HG03097 (cell line): ENCODE data around the gene SLC47A2.
"Not testable (repeated sequence)": the region's sequence is repeated elsewhere in the genome, so short reads cannot be mapped to it uniquely, and the experiment has no call there.

ENCODE experiments used
- ATAC-seq: cut with Tn5 transposase; IDR thresholded peaks from one replicate; pipeline ENCODE4 v1.9.1; 2021; ENCODE audit not compliant: unreplicated experiment, low FRiP score

Gene SLC47A2

DNA sequence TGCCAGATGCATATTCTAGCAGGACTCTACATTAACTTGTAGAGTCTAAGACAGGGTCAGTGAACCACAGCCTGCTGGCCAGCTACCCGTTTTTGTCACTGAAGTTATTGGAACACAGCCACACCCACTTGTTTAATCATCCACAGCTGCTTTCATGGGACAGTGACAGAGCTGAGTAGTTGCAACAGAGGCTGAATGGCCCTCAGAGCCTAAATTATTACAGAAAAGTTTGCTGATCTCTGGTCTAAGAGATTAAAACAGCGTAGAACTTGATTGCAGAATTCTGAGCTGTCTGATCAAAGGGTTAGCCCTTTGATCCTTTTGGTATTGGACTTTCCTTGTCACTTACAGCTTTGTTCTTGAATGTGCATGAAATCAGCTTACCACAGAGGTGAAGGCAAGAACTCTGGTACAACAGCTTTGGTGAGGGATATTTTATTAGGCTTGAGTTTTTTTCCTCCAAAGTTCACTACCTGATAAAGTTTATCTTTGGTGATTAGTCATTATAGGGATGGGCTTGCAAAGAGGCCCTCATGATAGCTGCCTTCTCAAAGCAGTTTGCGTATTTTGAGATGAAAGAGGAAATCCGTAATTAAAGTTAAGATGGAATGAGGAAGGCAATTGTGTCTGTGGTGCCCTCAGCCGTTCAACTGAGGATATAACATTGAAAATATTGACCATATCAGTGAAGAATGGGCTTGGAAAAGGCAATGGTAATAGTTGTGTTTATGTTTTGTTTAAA lies 44.2 kb downstream of the SLC47A2 start:
- no peak for ATAC-seq

DNA sequence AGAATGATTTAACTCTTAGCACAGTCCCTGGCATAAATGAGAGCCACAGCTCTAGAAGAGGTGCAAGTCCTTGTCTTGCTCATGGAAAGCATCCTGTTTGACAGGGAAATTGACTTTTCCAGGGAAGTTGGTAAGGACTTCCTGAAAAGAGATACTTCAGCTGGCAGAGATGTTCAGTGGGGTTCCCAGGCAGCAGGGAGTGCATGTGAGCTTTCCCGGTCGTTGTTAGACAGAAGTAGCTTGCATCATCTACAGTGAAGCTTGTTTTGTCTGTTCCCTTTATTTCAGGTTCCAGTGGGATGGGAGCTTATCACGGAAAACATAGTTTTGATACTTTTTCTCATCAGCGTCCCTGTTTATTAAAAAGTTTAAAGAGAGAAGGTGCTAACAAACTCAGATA lies 45.0 kb downstream of the SLC47A2 start:
- no peak for ATAC-seq

GRCh38 chr17:19670908-19671307 lies 45.5 kb downstream of the SLC47A2 start:
- ATAC-seq: no peak

DNA sequence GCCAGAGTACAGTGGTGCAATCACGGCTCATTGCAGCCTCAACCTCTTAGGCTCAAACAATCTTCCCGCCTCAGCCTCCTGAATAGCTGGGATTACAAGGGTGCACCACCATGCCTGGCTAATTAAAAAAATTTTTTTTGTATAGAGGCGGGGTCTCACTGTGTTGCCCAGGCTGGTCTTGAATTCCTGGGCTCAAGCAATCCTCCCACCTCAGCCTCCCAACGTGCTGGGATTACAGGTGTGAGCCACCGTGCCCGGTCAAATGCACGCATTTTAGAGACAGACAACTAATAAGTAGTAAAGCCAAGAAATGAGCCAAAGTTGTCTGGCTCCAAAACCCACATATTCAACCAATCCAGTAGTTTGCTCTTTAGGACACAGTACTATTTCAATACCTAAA lies 46.7 kb downstream of the SLC47A2 start:
- not testable (repeated sequence) for ATAC-seq

GRCh38 chr17:19664821-19665181 lies 51.6 kb downstream of the SLC47A2 start:
- no peak for ATAC-seq

GRCh38 chr17:19664136-19664820 lies 52.1 kb downstream of the SLC47A2 start:
- no peak for ATAC-seq

GRCh38 chr17:19663097-19663496 lies 53.3 kb downstream of the SLC47A2 start:
- no peak for ATAC-seq

DNA sequence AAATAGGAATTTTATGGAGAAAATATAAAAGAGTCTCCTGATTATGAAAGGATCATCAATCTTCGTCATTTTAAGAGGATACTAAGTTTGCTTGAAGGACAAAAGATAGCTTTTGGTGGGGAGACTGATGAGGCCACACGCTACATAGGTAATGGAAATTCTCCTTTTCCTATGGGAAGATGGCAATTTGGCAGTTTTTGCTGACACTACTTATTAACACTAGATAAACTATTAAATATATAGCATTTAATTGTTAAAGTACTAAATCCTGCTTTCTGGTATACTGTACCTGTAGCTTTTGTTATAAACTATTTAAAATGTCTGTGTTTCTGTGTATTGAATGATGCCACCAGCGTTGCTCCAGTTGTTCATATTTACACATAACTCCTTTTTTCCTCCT lies 55.3 kb downstream of the SLC47A2 start:
- no peak for ATAC-seq

- no peak for ATAC-seq
These were observed 56.0 kb downstream of the SLC47A2 start for GRCh38 chr17:19660219-19660870.

DNA sequence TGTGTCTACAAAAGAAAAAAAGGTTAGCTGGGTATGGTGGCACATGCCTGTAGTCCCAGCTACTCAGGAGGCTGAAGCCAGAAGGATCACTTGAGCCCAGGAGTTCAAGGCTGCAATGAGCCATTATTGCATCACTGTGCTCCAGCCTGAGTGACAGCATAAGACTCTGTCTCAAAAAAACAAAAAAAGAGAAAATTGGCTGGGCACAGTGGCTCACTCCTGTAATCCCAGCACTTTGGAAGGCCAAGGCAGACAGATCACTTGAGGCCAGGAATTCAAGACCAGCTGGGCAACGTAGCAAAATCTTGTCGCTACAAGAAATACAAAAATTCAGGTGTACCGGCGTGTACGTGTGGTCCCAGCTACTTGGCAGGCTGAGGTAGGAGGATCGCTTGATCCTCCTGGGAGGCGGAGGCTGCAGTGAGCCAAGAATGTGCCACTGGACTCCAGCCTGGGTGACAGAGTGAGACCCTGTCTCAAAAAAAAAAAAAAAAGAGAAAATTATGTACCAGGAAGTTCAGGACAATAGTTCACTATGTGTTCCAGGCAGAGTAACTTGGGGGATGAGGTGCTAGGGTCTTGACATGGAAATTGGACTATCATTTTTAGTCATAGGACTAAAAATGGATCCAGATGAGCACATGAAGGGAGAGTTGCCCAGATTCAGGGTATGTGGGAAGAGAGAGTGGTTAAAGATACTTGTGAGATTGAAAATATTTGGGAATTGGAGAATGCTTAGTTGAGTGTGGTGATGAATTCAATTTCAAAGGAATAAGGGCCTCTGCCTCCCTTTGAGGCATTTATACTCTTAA lies 56.8 kb downstream of the SLC47A2 start:
- ATAC-seq: no peak

- ATAC-seq: no peak
These were observed 59.4 kb downstream of the SLC47A2 start for GRCh38 chr17:19656851-19657581.

DNA sequence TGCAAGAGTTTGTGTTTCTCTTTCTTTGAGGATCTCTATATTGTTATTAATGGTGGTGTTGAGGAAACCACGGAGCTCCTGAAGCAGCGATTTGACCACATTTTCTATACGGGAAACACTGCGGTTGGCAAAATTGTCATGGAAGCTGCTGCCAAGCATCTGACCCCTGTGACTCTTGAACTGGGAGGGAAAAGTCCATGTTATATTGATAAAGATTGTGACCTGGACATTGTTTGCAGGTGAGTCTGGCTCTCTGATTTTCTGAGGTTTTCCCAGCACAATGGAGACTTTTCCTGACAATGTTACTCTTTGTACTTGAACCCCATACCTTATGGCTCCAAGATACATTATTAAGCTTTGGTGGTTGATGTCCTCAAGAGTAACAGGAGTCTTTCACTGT lies 60.0 kb downstream of the SLC47A2 start:
- ATAC-seq: no peak

DNA sequence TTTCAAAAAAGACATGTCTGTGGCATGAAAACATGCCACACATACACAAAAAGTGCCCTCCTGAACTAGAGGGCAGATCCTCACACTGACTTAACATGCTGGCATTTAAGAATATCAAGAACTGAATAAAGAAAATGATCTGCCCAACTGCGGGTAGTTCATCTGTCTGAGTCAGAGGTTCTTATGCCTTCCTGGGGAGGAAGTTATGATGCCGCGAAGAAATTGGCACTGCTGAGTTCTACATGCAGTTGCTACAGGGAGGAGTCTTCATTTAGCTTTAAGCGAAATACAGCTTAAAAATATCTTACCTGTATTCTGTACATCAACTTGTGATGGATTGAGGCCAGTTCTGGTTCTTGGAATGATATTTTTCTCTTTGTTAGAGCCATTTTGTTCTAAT lies 61.5 kb downstream of the SLC47A2 start:
- ATAC-seq: no peak

DNA sequence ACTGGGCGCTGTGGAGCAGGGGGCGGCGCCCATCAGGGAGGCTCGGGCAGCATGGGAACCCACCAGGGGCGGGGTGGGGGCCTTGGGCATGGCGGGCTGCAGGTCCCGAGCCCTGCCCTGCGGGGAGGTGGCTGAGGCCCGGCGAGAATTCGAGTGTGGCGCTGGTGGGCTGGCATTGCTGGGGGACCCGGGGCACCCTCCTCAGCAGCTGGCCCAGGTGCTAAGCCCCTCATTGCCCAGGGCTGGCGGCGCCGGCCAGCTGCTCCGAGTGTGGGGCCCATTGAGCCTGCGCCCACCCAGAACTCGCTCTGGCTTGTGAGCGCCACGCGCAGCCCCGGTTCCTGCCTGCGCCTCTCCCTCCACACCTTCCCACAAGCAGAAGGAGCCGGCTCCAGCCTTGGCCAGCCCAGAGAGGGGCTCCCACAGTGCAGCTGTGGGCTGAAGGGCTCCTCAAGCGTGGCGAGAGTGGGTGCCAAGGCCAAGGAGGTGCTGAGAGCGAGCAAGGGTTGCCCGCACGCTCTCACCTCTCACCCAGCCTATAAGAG lies 62.0 kb downstream of the SLC47A2 start:
- no peak for ATAC-seq

- no peak for ATAC-seq
These were observed 63.8 kb downstream of the SLC47A2 start for GRCh38 chr17:19652595-19652994.

GRCh38 chr17:19651451-19652238 lies 64.7 kb downstream of the SLC47A2 start:
- no peak for ATAC-seq

GRCh38 chr17:19650826-19651225 lies 65.6 kb downstream of the SLC47A2 start:
- no peak for ATAC-seq

DNA sequence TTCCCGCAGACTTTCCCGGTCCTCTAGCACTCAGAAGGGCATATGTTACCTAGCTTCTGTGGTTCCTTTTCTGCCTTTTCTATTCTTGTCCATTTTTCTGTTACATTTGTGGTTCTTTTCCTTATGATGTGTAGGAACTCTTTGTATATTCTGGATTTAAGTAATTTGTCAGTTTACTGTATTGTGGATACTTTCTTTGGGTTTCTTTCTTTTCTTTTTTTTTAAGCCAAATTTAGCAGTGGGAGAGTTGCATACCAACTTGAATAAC lies 67.2 kb downstream of the SLC47A2 start:
- no peak for ATAC-seq

- ATAC-seq: peak; percentile 96
These were observed 67.7 kb downstream of the SLC47A2 start, which contains the start of gene ALDH3A2 for GRCh38 chr17:19648475-19649273. Gene ALDH3A2 (plus strand): TSS chr17:19648751. CDS start chr17:19648972, 221 bp downstream.
